H1 (cell line): ENCODE data around the gene GMIP. TPM values are rescaled to one million over a fixed set of nuclear protein-coding genes. Genes with fewer than 3 reads are reported as not detected.

ENCODE experiments used
- CTCF ChIA-PET: fragments of 300-600 bp; sonication (Branson Sonifier 250); formaldehyde crosslinking; loops from one replicate; lab custom pipeline; 2021; ENCODE audit not compliant: partially characterized antibody; lab: Charles Lee
- POLR2A ChIA-PET: fragments of 300-600 bp; sonication (Branson Sonifier 250); formaldehyde crosslinking; loops from one replicate; lab custom pipeline; 2021; ENCODE audit warnings: inconsistent platforms; ENCODE audit not compliant: partially characterized antibody; lab: Charles Lee
- DNase-seq, 2 experiments: peaks; one replicate each; pipeline versions ENCODE4 v3.0.0 to v3.0.0-alpha.2; 2010 to 2022; ENCODE audit warnings: low spot score in 2 of 2, low read depth in 1 of 2, mixed read lengths in 1 of 2
- FAIRE-seq: peaks from 2 replicates; lab custom pipeline; 2011; peaks lifted over from hg19 to GRCh38; lab: Jason Lieb, UNC
- H2AFZ ChIP-seq: 2 replicates; pipeline ENCODE4 v1.8.1; 2012; ENCODE audit warnings: low read length, inconsistent platforms
- H2AK5ac ChIP-seq: 2 replicates; pipeline ENCODE4 v1.6.1; 2013; ENCODE audit warnings: low read depth, low read length
- H2BK120ac ChIP-seq: replicated peaks from 2 replicates; pipeline ENCODE3; 2013; ENCODE audit warnings: low read depth, low read length, inconsistent platforms
- H2BK12ac ChIP-seq: 2 replicates; pipeline ENCODE4 v1.6.1; 2013; ENCODE audit warnings: low read depth, low read length
- H2BK15ac ChIP-seq: 2 replicates; pipeline ENCODE4 v1.6.1; 2013; ENCODE audit warnings: low read length
- H2BK20ac ChIP-seq: 2 replicates; pipeline ENCODE4 v1.6.1; 2013; ENCODE audit warnings: low read length
- H2BK5ac ChIP-seq: 2 replicates; pipeline ENCODE4 v1.6.1; 2013; ENCODE audit warnings: low read depth, low read length
- H3K14ac ChIP-seq: 2 replicates; pipeline ENCODE4 v1.6.1; 2013; ENCODE audit warnings: inconsistent platforms; ENCODE audit not compliant: insufficient read length
- H3K18ac ChIP-seq: 2 replicates; pipeline ENCODE4 v1.6.1; 2013; ENCODE audit warnings: low read length; ENCODE audit errors: extremely low read depth
- H3K23ac ChIP-seq: 2 replicates; pipeline ENCODE4 v1.6.1; 2013; ENCODE audit warnings: inconsistent platforms; ENCODE audit not compliant: insufficient read length
- H3K23me2 ChIP-seq: 2 replicates; pipeline ENCODE4 v1.6.1; 2013; ENCODE audit warnings: low read depth, low read length
- H3K27ac ChIP-seq: 2 replicates; pipeline ENCODE4 v1.6.1; 2011; ENCODE audit warnings: low read depth, low read length, inconsistent platforms
- H3K27me3 ChIP-seq, 4 experiments: replicated peaks in 1 of 4; 1 replicate in 1 of 4; 2 replicates in 3 of 4; pipeline versions ENCODE4 v1.6.1 to v1.8.1; 2011 to 2013; ENCODE audit warnings: low read length in 3 of 4, mild to moderate bottlenecking in 3 of 4, inconsistent platforms in 2 of 4, mixed read lengths in 2 of 4, moderate library complexity in 1 of 4; ENCODE audit not compliant: control insufficient read depth in 3 of 4, insufficient read depth in 3 of 4; ENCODE audit errors: extremely low read depth in 1 of 4
- H3K36me3 ChIP-seq, 4 experiments: 2 replicates each; pipeline versions ENCODE4 v1.6.1 to v1.8.1; 2011 to 2013; ENCODE audit warnings: mild to moderate bottlenecking in 4 of 4, low read length in 3 of 4, moderate library complexity in 2 of 4, control low read depth in 1 of 4, inconsistent platforms in 1 of 4; ENCODE audit not compliant: insufficient read depth in 4 of 4, control insufficient read depth in 2 of 4
- H3K4ac ChIP-seq: replicated peaks from 2 replicates; pipeline ENCODE3; 2013; ENCODE audit warnings: low read length, low read depth, mixed read lengths, inconsistent platforms; ENCODE audit not compliant: insufficient read length
- H3K4me1 ChIP-seq, 4 experiments: replicated peaks in 1 of 4; 1 replicate in 1 of 4; 2 replicates in 3 of 4; pipeline versions ENCODE4 v1.6.1 to v1.8.1; 2011 to 2013; ENCODE audit warnings: low read length in 3 of 4, inconsistent platforms in 2 of 4, mixed read lengths in 1 of 4; ENCODE audit not compliant: insufficient read depth in 4 of 4, control insufficient read depth in 3 of 4
- H3K4me2 ChIP-seq, 2 experiments: 2 replicates each; pipeline versions ENCODE4 v1.6.1 to v1.8.1; 2011 to 2013; ENCODE audit warnings: low read depth in 2 of 2, low read length in 2 of 2, control low read depth in 1 of 2, inconsistent platforms in 1 of 2, mild to moderate bottlenecking in 1 of 2; ENCODE audit not compliant: insufficient read depth in 1 of 2
- H3K4me3 ChIP-seq, 4 experiments: fragments of 200-600, 300-600 bp in 1 of 4; sonication (generic), shearing (Covaris generic), sonication (Bioruptor Twin) in 1 of 4; 2 replicates each; pipeline versions ENCODE4 v1.5.1 to v1.8.1; 2011 to 2016; ENCODE audit warnings: low read length in 4 of 4, low read depth in 3 of 4, control low read depth in 2 of 4, inconsistent platforms in 2 of 4, mild to moderate bottlenecking in 2 of 4, mixed read lengths in 1 of 4, moderate library complexity in 1 of 4; ENCODE audit not compliant: insufficient read depth in 2 of 4; ENCODE audit errors: extremely low read depth in 1 of 4
- H3K56ac ChIP-seq: replicated peaks from 2 replicates; pipeline ENCODE3; 2013; ENCODE audit warnings: low read depth, mild to moderate bottlenecking, mixed read lengths, low read length, inconsistent platforms; ENCODE audit not compliant: insufficient read length
- H3K79me1 ChIP-seq: 2 replicates; pipeline ENCODE4 v1.6.1; 2013; ENCODE audit warnings: low read depth, low read length, control low read depth
- H3K79me2 ChIP-seq, 2 experiments: 2 replicates each; pipeline versions ENCODE4 v1.6.1 to v1.8.1; 2012 to 2013; ENCODE audit warnings: low read length in 2 of 2, mild to moderate bottlenecking in 2 of 2, inconsistent platforms in 1 of 2; ENCODE audit not compliant: insufficient read depth in 2 of 2, control insufficient read depth in 1 of 2
- H3K9ac ChIP-seq, 4 experiments: replicated peaks in 1 of 4; 1 replicate in 1 of 4; 2 replicates in 3 of 4; pipeline versions ENCODE4 v1.6.1 to v1.8.1; 2011 to 2013; ENCODE audit warnings: low read depth in 3 of 4, low read length in 3 of 4, control low read depth in 2 of 4, mild to moderate bottlenecking in 2 of 4, moderate library complexity in 2 of 4, inconsistent platforms in 1 of 4; ENCODE audit errors: extremely low read depth in 1 of 4
- H3K9me3 ChIP-seq, 2 experiments: 2 replicates each; pipeline versions ENCODE4 v1.6.1 to v1.8.1; 2012 to 2013; ENCODE audit warnings: mild to moderate bottlenecking in 2 of 2, moderate library complexity in 2 of 2, control low read depth in 1 of 2, inconsistent platforms in 1 of 2, low read depth in 1 of 2, low read length in 1 of 2, mixed read lengths in 1 of 2; ENCODE audit not compliant: insufficient read depth in 2 of 2
- H4K20me1 ChIP-seq, 2 experiments: replicated peaks in 1 of 2; 2 replicates each; pipeline versions ENCODE3 to v1.8.1; 2011 to 2013; ENCODE audit warnings: inconsistent platforms in 2 of 2, low read length in 2 of 2, mild to moderate bottlenecking in 1 of 2; ENCODE audit not compliant: insufficient read depth in 2 of 2, control insufficient read depth in 1 of 2
- H4K5ac ChIP-seq: 2 replicates; pipeline ENCODE4 v1.6.1; 2013; ENCODE audit warnings: low read length, low read depth, mixed read lengths, inconsistent platforms; ENCODE audit not compliant: insufficient read length
- H4K8ac ChIP-seq: 2 replicates; pipeline ENCODE4 v1.8.0; 2013; ENCODE audit warnings: mild to moderate bottlenecking, moderate library complexity, low read length, inconsistent platforms; ENCODE audit not compliant: insufficient read depth; ENCODE audit errors: extremely low read depth
- H4K91ac ChIP-seq: replicated peaks from 2 replicates; pipeline ENCODE3; 2013; ENCODE audit warnings: low read length, mixed read lengths, inconsistent platforms; ENCODE audit not compliant: insufficient read length
- RBBP5 ChIP-seq: IDR thresholded peaks from 2 replicates; pipeline ENCODE4 v1.7.1; 2012; ENCODE audit warnings: low read depth, mild to moderate bottlenecking, inconsistent platforms, low read length, moderate library complexity, borderline replicate concordance
- TEAD4 ChIP-seq: IDR thresholded peaks from 2 replicates; pipeline ENCODE4 v1.6.1; 2012; ENCODE audit warnings: low read depth, low read length, inconsistent platforms, mixed read lengths
- WGBS, 2 experiments: shearing (Covaris generic) in 1 of 2; methylation state at CpG; one replicate each; pipeline versions ENCODE4 v1.1.6 to v1.1.7; 2013 to 2015; ENCODE audit warnings: low lambda C conversion rate in 2 of 2, mixed read lengths in 2 of 2, inconsistent platforms in 1 of 2, low coverage in 1 of 2, missing lambda C conversion rate in 1 of 2; ENCODE audit not compliant: insufficient replicate concordance in 2 of 2, insufficient coverage in 1 of 2, insufficient read length in 1 of 2; ENCODE audit errors: extremely low coverage in 1 of 2, missing lambda C conversion rate in 1 of 2; 5-methylcytosine and 5-hydroxymethylcytosine counted together
- polyA plus RNA-seq, 7 experiments: library from polyadenylated mRNA; depleted of rRNA in 3 of 7; stranded (reverse) in 5 of 7; unstranded in 2 of 7; fragments of >200 nt in 5 of 7; fragments of 200-250 nt in 2 of 7; gene quantifications; 1 replicate in 5 of 7; 2 replicates in 1 of 7; 4 replicates in 1 of 7; pipeline versions ENCODE4 v1.2.1 to v1.2.3, GENCODE V29; 2011 to 2013; ENCODE audit warnings: missing spikeins in 2 of 7, mixed read lengths in 2 of 7
- total RNA-seq: library from RNA; stranded (reverse); fragmentation: NEBNext Ultra II Directional; extraction: Animal tissue kit (Norgen Biotek cat#: 25700); gene quantifications from 2 replicates; pipeline ENCODE4 v1.2.1, GENCODE V29; 2021

GMIP gene
- total and polyA plus RNA-seq, 2 of the 8 experiments (the other 6 are each of a cell fraction or from before 2014, with no cell fraction given) = 5.7 to 18.1 TPM

GRCh38 chr19:19582471-19582870, 61.0 kb downstream of the GMIP start:
- Histone ChIP-seq H3K4me2 (no peak overlapping the region), H4K91ac (no peak overlapping the region), H2BK12ac (peak overlapping the region; percentile 17; the same call in 1 of the 2 replicates), H3K79me2 (no peaks in the 10 kb centered on the region), H2BK20ac (no peak overlapping the region), H4K5ac (no peak overlapping the region), H3K18ac (no peak overlapping the region; the same call in 1 of the 2 replicates), H3K4me1 (peaks cover 0 to 2% (median 0%) of the 10 kb centered on the region in 4 experiments; a peak in 1 of 7 replicates), H4K8ac (no peak overlapping the region), H2AK5ac (no peak overlapping the region), H3K4me3 (no peak overlapping the region), H3K14ac (no peak overlapping the region), H3K9me3 (no peaks in the 10 kb centered on the region), H3K36me3 (no peaks in the 10 kb centered on the region), H4K20me1 (peaks cover 0 to 2% of the 10 kb centered on the region in 2 experiments), H3K9ac (no peak overlapping the region; a peak in 1 of 7 replicates), H3K23ac (no peak overlapping the region), H2BK120ac (no peak overlapping the region), H2BK5ac (no peak overlapping the region), H3K27ac (no peak overlapping the region), H2BK15ac (no peak overlapping the region), H3K4ac (no peak overlapping the region), H3K56ac (no peak overlapping the region), H3K27me3 (no peaks in the 10 kb centered on the region; a peak in 1 of 7 replicates), H2AFZ (no peak overlapping the region), H3K23me2 (no peaks in the 10 kb centered on the region), H3K79me1 (no peaks in the 10 kb centered on the region)
- ChIA-PET POLR2A (interaction anchor here (1.4 kb wide), 1 partner anchor 44 kb away, joined by 3 read pairs; no protein-coding TSS in a partner anchor), CTCF (interaction anchor here (0.7 to 11.1 kb wide), 11 partner anchors 14 to 86 kb away, joined by 3 to 101 read pairs (median 4); partner anchors contain the start of gene GMIP)
- 96% methylated on average over 5 of the region's 6 CpGs; no CpG with 5 or more reads in 1 of the 2 experiments for WGBS, 2 experiments
- TF ChIP-seq RBBP5 = no peak
- no peak for TF ChIP-seq TEAD4
- FAIRE-seq (no peak), DNase-seq (no peak)
